Measurements from ENCODE around the gene ATG12.

GRCh38 chr5:115835481-115835880, 5.9 kb downstream of the ATG12 start:
- TF ChIP-seq POLR2AphosphoS5 (IDR thresholded peaks at IDR 0.05; ENCODE audit: low read depth, low read length): no peak
- TF ChIP-seq TAF1 (IDR thresholded peaks at IDR 0.05; ENCODE audit: borderline replicate concordance, low read depth, low read length): no peak
- TF ChIP-seq POLR2A (IDR thresholded peaks at IDR 0.05; ENCODE audit: low read depth, low read length): no peak
